Osteoblast (primary cell): Measurements from ENCODE around the gene SDHC. TPM values are rescaled to one million over a fixed set of nuclear protein-coding genes. Genes with fewer than 3 reads are reported as not detected.

Experiments
- DNase-seq: peaks from one replicate; pipeline ENCODE4 v3.0.0; 2011; ENCODE audit warnings: low spot score, mixed read lengths; ENCODE audit not compliant: insufficient read length; ENCODE audit errors: missing footprints
- H2AFZ ChIP-seq: 2 replicates; pipeline ENCODE4 v1.6.0; 2011; ENCODE audit warnings: mild to moderate bottlenecking, low read length
- H3K27ac ChIP-seq: 2 replicates; pipeline ENCODE4 v1.5.1; 2011; ENCODE audit warnings: mild to moderate bottlenecking, low read depth, low read length, moderate library complexity
- H3K27me3 ChIP-seq: 2 replicates; pipeline ENCODE4 v1.6.0; 2012; ENCODE audit warnings: mild to moderate bottlenecking, control low read depth, inconsistent platforms, low read length, moderate library complexity; ENCODE audit not compliant: insufficient read depth
- H3K36me3 ChIP-seq: 2 replicates; pipeline ENCODE4 v1.5.1; 2011; ENCODE audit warnings: mild to moderate bottlenecking, low read length, control low read depth, moderate library complexity; ENCODE audit not compliant: insufficient read depth
- H3K4me1 ChIP-seq: 2 replicates; pipeline ENCODE4 v1.5.1; 2011; ENCODE audit warnings: mild to moderate bottlenecking, low read length, control low read depth, moderate library complexity; ENCODE audit not compliant: insufficient read depth
- H3K4me2 ChIP-seq: 2 replicates; pipeline ENCODE4 v1.6.0; 2011; ENCODE audit warnings: mild to moderate bottlenecking, low read length; ENCODE audit not compliant: insufficient read depth
- H3K4me3 ChIP-seq: fragments of 200-600 bp; sonication (generic); 3 replicates; pipeline ENCODE4 v1.5.1; 2012; ENCODE audit warnings: mild to moderate bottlenecking, low read length, inconsistent platforms; ENCODE audit not compliant: insufficient read depth
- H3K79me2 ChIP-seq: 2 replicates; pipeline ENCODE4 v1.6.0; 2012; ENCODE audit warnings: mild to moderate bottlenecking, low read length, control low read depth, inconsistent platforms; ENCODE audit not compliant: insufficient read depth
- H3K9me3 ChIP-seq: 2 replicates; pipeline ENCODE4 v1.5.1; 2011; ENCODE audit warnings: low read depth, low read length, control low read depth
- H4K20me1 ChIP-seq: 2 replicates; pipeline ENCODE4 v1.6.0; 2012; ENCODE audit warnings: mild to moderate bottlenecking, low read length, control low read depth; ENCODE audit not compliant: insufficient read depth
- total RNA-seq: library from RNA; depleted of rRNA; stranded (reverse); fragments of >200 nt; gene quantifications from 2 replicates; pipeline ENCODE4 v1.2.3, GENCODE V29; 2012
- TF ChIP-seq, protein P1 (sequence below): IDR thresholded peaks from 2 replicates; pipeline ENCODE4 v1.5.1; 2011; ENCODE audit warnings: mild to moderate bottlenecking, low read depth, low read length, moderate library complexity; ENCODE audit errors: extremely low read depth

SDHC gene
- total RNA-seq, 1 donor, result 20.3 TPM

DNA sequence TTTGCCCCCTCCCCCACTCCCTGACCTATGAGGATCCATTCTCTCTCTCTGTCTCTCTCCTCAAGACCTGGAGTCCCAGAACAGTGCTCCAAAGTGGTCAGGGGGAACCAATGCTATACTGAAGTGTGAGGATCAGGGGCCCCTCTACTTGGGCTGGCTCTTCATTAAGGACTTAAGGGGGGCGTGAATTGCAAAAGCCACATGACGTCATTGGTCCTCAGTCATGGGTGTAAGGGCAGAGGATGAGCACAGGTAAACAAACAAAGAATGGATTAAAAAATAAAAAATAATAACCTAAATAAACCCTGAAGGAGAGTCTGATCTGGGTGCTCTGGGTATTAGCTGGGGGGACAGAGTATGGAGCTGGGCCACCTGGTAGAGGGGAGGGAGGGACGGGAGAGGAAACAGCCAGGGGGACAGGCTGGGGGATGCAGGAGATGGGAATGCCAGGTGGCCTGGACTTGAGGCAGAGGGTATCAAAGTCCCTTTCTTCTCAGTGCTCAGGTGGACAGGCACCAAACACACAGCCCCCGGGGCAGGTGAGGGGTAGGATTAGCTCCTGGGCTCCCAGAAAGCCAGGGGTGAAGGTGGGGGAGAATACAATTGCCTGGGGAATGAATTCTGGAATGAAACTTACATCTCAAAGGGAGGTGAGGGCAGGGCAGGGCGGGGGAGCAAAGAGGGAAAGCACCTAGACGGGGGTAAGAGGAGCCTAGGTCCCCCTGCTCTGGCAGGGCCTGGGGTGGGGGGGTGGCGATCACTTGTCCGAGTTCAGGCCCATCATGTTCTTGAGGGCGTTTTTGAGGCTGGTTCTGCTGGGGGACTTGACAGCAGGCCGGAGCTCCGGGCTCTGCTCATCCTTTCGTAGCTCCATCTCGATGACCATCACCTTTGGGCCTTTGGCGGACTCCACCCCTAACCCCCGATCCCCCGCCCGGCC, 9.0 kb upstream of the SDHC start:
- no peaks in the 10 kb centered on the region for H3K9me3 ChIP-seq
- H3K27ac ChIP-seq, result peak overlapping the region; percentile 9
- no peaks in the 10 kb centered on the region for H4K20me1 ChIP-seq
- H3K4me3 ChIP-seq, result peak overlapping the region; percentile 84
- peaks cover 10% of the 10 kb centered on the region for H3K79me2 ChIP-seq
- H2AFZ ChIP-seq, result peak overlapping the region; percentile 95
- no peaks in the 10 kb centered on the region for H3K36me3 ChIP-seq
- peaks cover 29% of the 10 kb centered on the region for H3K4me1 ChIP-seq
- no peaks in the 10 kb centered on the region for H3K27me3 ChIP-seq
- TF ChIP-seq, protein P1, sequence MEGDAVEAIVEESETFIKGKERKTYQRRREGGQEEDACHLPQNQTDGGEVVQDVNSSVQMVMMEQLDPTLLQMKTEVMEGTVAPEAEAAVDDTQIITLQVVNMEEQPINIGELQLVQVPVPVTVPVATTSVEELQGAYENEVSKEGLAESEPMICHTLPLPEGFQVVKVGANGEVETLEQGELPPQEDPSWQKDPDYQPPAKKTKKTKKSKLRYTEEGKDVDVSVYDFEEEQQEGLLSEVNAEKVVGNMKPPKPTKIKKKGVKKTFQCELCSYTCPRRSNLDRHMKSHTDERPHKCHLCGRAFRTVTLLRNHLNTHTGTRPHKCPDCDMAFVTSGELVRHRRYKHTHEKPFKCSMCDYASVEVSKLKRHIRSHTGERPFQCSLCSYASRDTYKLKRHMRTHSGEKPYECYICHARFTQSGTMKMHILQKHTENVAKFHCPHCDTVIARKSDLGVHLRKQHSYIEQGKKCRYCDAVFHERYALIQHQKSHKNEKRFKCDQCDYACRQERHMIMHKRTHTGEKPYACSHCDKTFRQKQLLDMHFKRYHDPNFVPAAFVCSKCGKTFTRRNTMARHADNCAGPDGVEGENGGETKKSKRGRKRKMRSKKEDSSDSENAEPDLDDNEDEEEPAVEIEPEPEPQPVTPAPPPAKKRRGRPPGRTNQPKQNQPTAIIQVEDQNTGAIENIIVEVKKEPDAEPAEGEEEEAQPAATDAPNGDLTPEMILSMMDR, result no peak
- DNase-seq, result peak; percentile 73
- peak overlapping the region; percentile 87 for H3K4me2 ChIP-seq

DNA sequence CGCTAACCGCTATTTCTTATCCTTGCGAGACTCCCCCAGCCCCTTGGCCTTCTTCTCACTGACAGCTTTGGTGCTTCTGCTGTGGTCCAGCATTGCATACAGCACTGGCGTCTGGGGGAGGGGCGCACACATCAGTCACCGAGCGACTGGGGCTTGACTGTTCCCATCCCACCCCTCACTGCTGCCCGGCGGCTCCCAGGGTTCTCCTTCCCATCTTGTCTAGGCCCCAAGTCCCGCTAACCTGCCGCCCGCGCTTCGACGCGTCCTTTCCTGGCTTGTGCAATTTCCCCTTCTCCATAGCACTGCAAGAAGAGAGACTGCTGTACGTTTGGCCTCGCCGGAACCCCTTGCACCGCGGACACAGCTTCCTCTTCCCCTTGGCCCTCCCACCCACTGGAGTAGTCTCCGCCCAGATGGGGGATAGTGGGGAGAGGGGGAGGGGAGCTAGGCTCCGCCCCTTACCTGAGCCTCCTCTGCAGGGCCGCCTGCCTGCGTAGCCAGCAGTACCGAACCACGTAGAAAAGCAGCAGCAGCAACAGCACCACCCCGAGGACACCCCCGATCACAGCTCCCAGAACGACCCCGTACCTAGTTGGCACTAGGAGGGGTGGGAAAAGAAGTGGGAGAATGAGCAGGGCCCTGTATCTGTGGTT, 8.2 kb upstream of the SDHC start:
- H3K27ac ChIP-seq, result no peak overlapping the region
- peaks cover 10% of the 10 kb centered on the region for H3K79me2 ChIP-seq
- H3K9me3 ChIP-seq, result no peaks in the 10 kb centered on the region
- peak; percentile 80 for DNase-seq
- H3K27me3 ChIP-seq, result no peaks in the 10 kb centered on the region
- peak overlapping the region; percentile 84 for H3K4me3 ChIP-seq
- H4K20me1 ChIP-seq, result no peaks in the 10 kb centered on the region
- peak overlapping the region; percentile 87 for H3K4me2 ChIP-seq
- TF ChIP-seq, protein P1, result peak; percentile 31
- H2AFZ ChIP-seq, result peak overlapping the region; percentile 95
- peaks cover 29% of the 10 kb centered on the region for H3K4me1 ChIP-seq
- H3K36me3 ChIP-seq, result no peaks in the 10 kb centered on the region

DNA sequence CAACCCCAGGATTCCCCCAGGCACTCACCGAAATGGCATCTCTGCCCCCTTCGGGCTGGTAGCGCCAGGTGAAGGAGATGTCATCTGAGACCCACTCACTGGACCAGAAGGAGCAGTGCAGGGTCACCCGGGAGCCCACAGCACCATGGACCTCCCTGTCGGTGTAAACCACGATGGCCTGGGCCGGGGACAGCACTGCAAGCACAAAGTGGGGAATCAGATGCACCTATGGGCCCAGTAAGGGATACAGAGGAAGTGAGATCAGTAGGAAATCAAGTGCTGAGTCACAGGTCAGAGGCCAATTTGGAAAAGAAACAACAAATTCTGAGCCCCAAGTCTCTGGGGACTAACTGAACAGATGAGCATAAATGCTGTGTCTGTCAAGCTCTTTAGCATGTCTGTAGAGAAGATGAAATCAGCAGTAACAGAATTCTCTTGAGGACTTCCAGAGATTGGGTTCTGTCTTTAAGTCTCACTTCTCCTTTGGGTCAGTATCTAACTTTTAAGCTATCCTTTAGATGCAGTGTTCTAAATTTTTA, 6.9 kb upstream of the SDHC start:
- Histone ChIP-seq H2AFZ (peak overlapping the region; percentile 66), H3K4me2 (peak overlapping the region; percentile 30), H3K4me3 (peak overlapping the region; percentile 12), H4K20me1 (no peaks in the 10 kb centered on the region), H3K79me2 (peaks cover 10% of the 10 kb centered on the region), H3K27ac (peak overlapping the region; percentile 8), H3K36me3 (no peaks in the 10 kb centered on the region), H3K9me3 (no peaks in the 10 kb centered on the region), H3K4me1 (peaks cover 29% of the 10 kb centered on the region), H3K27me3 (no peaks in the 10 kb centered on the region)
- TF ChIP-seq, protein P1, result no peak
- peak; percentile 86 for DNase-seq
